ENCODE measurements around the gene THADA.
"Not testable (repeated sequence)": the region's sequence is repeated elsewhere in the genome, so short reads cannot be mapped to it uniquely, and the experiment has no call there.

The THADA gene

DNA sequence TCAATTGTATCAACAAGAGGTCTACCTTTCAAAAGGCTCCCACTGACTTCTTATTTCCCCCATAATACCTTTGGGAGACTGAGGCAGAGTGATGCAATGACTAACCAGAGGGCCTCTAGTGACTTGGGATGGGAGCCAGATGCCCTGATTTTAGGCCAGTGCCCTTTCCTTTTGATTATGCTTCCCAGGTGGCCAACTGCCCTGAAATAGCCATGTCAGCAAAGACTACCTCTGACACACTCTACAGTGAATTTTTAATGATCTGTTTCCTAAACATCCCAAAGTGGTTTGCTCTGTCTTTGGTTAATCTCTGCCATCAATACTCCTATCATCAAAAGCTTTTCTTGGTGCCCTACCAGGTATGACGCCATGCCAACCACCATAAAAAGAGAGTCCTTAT is 303.5 kb downstream of the THADA start:
- DNase-seq = no peak

DNA sequence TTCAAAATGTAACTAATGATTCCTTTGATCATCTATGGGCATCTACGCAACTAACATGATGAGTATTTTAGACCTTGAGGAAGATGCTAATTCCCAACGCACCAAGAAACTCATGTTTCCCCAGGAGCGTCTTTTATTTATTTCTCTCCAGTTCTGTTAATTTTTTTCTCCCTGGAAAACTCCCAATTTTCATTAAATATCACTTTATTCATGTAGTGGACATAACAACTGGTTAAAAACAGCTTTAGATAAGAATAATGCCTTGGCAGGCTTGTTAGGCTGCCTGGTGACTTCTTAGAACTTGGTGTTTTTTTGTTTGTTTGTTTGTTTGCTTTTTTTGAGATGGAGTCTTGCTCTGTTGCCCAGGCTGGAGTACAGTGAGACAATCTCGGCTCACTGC is 306.5 kb downstream of the THADA start:
- DNase-seq = no peak

- DNase-seq = no peak
Observed at GRCh38 chr2:43288417-43289305, 307.2 kb downstream of the THADA start.

DNA sequence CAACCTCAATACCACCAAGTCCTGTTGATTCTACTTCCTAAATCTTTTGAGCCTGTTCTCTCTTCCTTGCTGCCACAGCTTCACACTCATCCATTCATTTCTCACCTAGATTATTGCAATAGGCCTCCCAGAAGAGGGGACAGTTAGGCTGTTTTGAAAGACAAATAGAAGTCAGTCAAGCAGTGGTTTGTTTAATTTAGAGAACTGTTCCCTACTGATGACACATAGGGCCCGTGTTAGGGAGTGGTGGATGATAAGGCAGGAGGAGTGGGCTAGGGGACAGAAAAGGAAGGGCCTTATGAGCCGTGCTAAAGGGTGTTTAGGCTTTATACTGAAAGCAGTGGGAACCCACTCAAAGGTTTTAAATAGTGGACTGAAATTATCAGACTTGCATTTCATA is 309.9 kb downstream of the THADA start:
- no peak for DNase-seq

DNA sequence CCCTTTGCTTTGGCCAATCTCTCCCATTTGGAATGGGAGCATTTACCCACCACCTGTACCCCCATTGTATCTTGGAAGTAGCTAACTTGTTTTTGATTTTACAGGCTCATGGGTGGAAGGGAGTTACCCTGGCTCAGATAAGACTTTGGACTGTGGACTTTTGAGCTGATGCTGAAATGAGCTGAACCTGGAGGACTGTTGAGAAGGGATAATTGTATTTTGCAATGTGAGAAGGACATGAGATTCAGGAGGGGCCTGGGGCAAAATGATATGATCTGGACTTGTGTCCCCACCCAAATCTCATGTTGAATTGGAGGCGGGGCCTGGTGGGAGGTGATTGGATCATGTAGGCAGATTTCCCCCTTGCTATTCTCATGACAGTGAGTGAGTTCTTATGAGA is 310.9 kb downstream of the THADA start:
- DNase-seq = no peak

DNA sequence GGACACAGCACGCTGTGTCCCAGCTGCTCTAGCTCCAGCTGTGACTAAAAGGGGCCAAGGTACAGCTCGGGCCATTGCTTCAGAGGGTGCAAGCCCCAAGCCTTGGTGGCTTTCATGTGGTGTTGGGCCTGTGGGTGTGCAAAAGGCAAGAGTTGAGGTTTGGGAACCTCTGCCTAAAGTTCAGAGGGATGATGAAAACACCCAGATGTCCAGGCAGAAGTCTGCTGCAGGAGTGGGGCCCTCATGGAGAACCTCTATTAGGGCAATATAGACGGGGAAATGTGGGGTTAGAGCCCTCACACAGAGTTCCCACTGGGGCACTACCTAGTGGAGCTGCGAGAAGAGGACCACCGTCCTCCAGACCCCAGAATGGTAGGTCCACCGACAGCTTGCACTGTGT is 311.5 kb downstream of the THADA start:
- not testable (repeated sequence) for DNase-seq

DNA sequence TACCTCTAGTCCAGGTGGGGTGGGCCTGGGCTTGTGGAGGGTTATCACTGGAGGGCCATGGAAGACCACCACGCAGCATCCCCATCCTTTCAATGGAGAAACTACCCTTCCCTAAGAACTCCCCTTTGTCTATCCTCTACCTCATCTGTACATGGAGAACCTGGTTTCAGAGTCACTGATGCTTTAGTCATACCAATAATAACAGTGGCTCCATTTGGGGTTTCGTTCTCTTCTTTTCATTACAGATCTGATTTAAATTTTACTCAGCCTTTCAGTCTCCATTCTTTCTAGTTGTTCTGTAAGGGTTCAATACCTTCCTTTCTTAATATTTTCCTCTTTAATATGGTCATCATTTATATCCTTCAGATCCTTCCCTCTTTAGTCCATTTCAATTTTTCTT is 314.8 kb downstream of the THADA start:
- no peak for DNase-seq

GRCh38 chr2:43279317-43279840 is 316.5 kb downstream of the THADA start:
- DNase-seq = no peak

GRCh38 chr2:43278564-43279220 is 317.1 kb downstream of the THADA start:
- no peak for DNase-seq

- peak; percentile 50 for DNase-seq
Observed at GRCh38 chr2:43276962-43277391, 318.9 kb downstream of the THADA start.

DNA sequence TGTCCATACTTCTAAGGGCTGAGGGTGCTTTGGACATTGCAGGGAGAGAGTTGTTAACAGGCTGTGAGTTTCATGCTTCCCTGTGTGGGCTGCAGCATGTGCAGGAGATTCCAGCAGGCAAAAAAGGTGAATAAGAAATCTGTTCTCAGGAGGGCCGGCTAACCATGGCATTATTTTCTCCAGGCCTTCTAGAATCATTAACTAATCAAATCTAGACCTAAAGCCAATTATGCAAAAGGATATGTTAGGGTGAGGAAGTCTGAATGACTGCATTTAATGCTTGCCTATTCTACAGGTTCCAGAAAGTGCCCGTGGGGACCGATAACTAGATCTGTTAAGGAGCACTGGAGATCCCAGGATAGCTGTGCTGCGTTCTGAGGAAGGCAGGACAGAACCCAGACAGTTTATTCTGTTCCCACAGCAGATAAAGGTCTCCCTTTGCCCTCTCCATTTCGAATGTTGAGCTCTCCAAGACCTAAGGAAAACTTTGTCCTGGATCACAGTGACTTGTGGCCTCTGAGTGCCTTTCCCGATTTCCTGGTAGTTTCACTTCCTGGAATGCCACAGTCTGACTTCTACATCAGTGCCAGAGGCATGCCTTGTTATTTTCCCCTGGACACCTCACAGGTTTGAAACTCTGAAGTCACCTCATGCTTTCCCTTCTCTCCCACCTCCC is 319.4 kb downstream of the THADA start:
- no peak for DNase-seq

DNA sequence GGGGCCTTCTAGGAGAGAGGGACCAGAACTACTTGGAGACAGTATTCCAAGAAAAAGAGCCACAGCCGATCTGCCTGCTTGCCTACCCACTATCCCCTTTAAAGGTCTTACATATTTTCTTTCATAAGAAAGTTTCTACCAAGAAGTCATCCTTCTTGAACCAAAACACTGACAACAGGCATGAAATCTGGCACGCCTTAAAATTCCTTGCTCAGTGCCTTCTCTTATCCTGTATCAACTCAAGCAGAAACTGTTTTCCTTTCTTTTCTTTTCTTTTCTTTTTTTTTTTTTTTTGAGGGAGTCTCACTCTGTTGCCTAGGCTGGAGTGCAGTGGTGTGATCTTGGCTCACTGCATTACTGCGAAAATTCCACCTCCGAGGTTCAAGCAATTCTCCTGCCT is 321.1 kb downstream of the THADA start:
- no peak for DNase-seq

DNA sequence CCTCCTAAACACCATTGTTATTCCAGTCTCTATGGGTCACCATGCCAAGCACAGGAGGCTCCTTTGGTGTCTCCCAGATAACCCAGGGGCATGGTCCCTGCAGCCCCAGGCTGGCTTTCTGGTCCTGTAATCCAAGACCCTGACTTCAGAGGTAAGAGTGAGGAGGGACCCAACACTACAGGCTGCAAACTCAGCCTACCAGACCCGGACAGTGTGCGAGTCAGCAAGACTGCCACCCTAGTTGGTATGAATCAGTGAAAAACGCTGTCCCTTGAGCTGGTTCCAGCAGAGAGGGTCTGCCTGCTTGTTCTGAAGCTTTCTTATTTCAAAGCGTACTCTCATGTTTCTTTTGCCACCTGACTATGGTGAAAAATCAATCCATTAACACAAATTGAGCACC is 321.8 kb downstream of the THADA start:
- DNase-seq = no peak

GRCh38 chr2:43273529-43273928 is 322.3 kb downstream of the THADA start:
- DNase-seq = no peak

DNA sequence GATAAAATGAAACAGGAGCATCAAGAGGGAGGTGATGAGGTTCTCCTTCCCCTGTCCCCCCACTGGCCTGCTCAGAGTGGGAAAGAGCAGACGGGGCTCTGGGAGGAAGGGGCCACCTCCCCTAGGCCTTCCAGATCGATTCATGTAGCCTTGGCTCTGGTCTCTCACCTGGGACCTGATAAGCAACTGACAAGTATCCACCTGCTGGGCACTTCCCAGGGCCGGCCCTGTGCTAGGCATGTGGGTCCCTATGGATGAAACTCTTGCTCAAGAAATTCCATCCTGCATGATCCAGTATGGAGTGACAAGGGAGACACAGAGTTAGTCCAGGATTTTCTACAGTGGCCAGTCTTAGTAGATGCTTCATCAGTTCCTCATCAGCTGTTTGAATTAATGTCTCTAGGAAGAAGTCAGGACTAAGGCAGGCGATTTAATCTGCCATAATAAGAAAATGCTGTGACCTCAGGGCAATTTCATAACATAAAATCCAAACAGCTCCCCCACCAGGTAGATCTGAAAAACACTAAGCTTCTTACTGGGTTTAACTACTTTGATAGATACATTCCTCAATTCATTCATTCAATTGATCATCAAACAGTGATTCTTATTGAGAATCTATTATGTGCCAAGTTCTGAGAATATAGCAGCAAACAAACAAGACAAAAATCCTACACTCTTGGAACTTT is 324.8 kb downstream of the THADA start:
- DNase-seq = no peak

GRCh38 chr2:43270461-43270860 is 325.4 kb downstream of the THADA start:
- DNase-seq = no peak

DNA sequence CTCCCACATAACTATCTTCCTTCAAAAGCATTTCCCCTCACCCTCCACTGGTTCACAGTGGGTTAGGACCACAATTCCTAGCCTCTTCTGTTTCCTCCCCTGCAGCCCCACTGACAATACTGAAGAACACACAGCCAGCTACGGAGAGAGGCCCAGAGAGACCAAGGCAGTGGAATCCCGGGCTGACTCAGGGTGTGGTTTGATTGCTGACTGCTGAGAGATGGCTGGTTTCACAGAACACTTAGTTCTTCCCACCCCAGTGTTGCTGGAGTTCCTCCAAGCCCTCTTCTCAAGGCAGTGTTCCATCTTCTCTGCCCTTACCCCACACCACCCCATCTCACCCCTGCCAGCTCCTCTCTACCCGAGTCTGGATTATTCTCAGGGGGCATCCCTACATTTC is 326.1 kb downstream of the THADA start:
- peak; percentile 58 for DNase-seq

GRCh38 chr2:43269074-43269572 is 326.7 kb downstream of the THADA start:
- DNase-seq = no peak

- no peak for DNase-seq
Observed at GRCh38 chr2:43268066-43268953, 327.5 kb downstream of the THADA start.

GRCh38 chr2:43267381-43267780 is 328.5 kb downstream of the THADA start:
- no peak for DNase-seq

DNA sequence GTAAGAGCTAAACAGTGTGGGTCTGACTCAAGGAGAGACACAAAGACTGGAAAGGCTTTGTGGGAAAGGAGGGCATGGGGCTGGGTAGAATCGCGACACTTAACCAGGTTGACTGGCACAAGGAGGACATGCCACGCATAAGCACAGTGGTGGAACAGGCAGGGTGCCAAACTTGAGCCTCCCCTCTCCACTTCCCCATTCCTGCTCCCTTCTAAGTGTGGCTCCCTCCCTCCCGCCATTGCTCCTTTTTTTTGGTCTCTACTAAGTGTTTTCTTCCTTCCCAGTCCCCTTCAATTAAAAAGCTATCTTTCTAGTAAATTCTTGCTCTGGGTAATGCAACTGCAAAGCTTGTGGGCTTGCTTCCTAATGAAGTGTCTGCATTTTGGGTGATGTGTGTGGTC is 329.1 kb downstream of the THADA start:
- DNase-seq = no peak

- DNase-seq = peak; percentile 54
Observed at GRCh38 chr2:43265421-43265820, 330.4 kb downstream of the THADA start.
